Endothelial cell of umbilical vein (primary cell): ENCODE measurements around the gene KIF5C. TPM values are rescaled to one million over a fixed set of nuclear protein-coding genes. Genes with fewer than 3 reads are reported as not detected.

ENCODE experiments used
- BruUV-seq: library from RNA; stranded (reverse); fragments of 400-500 nt; replicated peaks from 2 replicates; lab custom pipeline; 2021; lab: Mats Ljungman, UMichigan
- CTCF ChIA-PET: fragments of 300-600, 350-600 bp; sonication (Branson Sonifier 250); formaldehyde crosslinking; loops from one replicate; lab custom pipeline; 2021; ENCODE audit warnings: antibody characterized with exemption, inconsistent platforms; lab: Charles Lee
- POLR2A ChIA-PET: fragments of 300-600, 350-600 bp; sonication (Branson Sonifier 250); formaldehyde crosslinking; loops from one replicate; lab custom pipeline; 2021; ENCODE audit warnings: antibody characterized with exemption, inconsistent platforms; lab: Charles Lee
- DNase-seq: peaks from one replicate; pipeline ENCODE4 v3.0.0-alpha.2; 2011; ENCODE audit warnings: low read depth, low spot score
- FAIRE-seq: peaks from 2 replicates; lab custom pipeline; 2011; peaks lifted over from hg19 to GRCh38; lab: Jason Lieb, UNC
- H2AFZ ChIP-seq: 2 replicates; pipeline ENCODE4 v1.6.0; 2012; ENCODE audit warnings: low read depth, low read length, control low read depth, inconsistent platforms
- H3K27ac ChIP-seq: 2 replicates; pipeline ENCODE4 v1.5.1; 2011; ENCODE audit warnings: low read depth, mild to moderate bottlenecking, control low read depth, low read length, moderate library complexity; ENCODE audit not compliant: insufficient read depth
- H3K27me3 ChIP-seq, 2 experiments: 2 replicates each; pipeline versions ENCODE4 v1.6.0 to v1.6.1; 2011; ENCODE audit warnings: low read length in 2 of 2, mixed read lengths in 1 of 2; ENCODE audit not compliant: control insufficient read depth in 2 of 2, insufficient read depth in 2 of 2
- H3K36me3 ChIP-seq, 2 experiments: 2 replicates in 1 of 2; 3 replicates in 1 of 2; pipeline ENCODE4 v1.5.1; 2011; ENCODE audit warnings: low read length in 2 of 2, mild to moderate bottlenecking in 1 of 2, moderate library complexity in 1 of 2; ENCODE audit not compliant: control insufficient read depth in 2 of 2, insufficient read depth in 2 of 2; ENCODE audit errors: extremely low read depth in 1 of 2
- H3K4me1 ChIP-seq: 3 replicates; pipeline ENCODE4 v1.5.1; 2011; ENCODE audit warnings: mild to moderate bottlenecking, low read length; ENCODE audit not compliant: control insufficient read depth, insufficient read depth; ENCODE audit errors: extremely low read depth
- H3K4me2 ChIP-seq: 2 replicates; pipeline ENCODE4 v1.6.1; 2011; ENCODE audit warnings: low read length, control low read depth, mixed read lengths; ENCODE audit not compliant: insufficient read depth
- H3K4me3 ChIP-seq, 3 experiments: fragments of 200-600 bp in 1 of 3; sonication (generic), shearing (Covaris generic) in 1 of 3; replicated peaks in 1 of 3; 2 replicates each; pipeline ENCODE4 v1.5.1; 2011 to 2016; ENCODE audit warnings: control low read depth in 3 of 3, low read length in 3 of 3, mild to moderate bottlenecking in 2 of 3, inconsistent platforms in 1 of 3, low read depth in 1 of 3, moderate library complexity in 1 of 3; ENCODE audit not compliant: insufficient read depth in 1 of 3
- H3K79me2 ChIP-seq: 2 replicates; pipeline ENCODE4 v1.6.0; 2012; ENCODE audit warnings: low read length, inconsistent platforms; ENCODE audit not compliant: control insufficient read depth, insufficient read depth
- H3K9ac ChIP-seq: replicated peaks from 2 replicates; pipeline ENCODE3; 2011; ENCODE audit warnings: low read length, control low read depth; ENCODE audit not compliant: insufficient read depth; ENCODE audit errors: extremely low read depth
- H3K9me1 ChIP-seq: replicated peaks from 3 replicates; pipeline ENCODE4 v1.6.0; 2011; ENCODE audit warnings: mild to moderate bottlenecking, low read length; ENCODE audit not compliant: control insufficient read depth, insufficient read depth; ENCODE audit errors: extremely low read depth
- H3K9me3 ChIP-seq: replicated peaks from 2 replicates; pipeline ENCODE4 v1.5.1; 2012; ENCODE audit warnings: low read length, inconsistent platforms; ENCODE audit not compliant: control insufficient read depth, insufficient read depth
- H4K20me1 ChIP-seq: replicated peaks from 2 replicates; pipeline ENCODE3; 2011; ENCODE audit warnings: mild to moderate bottlenecking, low read length; ENCODE audit not compliant: control insufficient read depth, insufficient read depth; ENCODE audit errors: extremely low read depth
- CTCF ChIP-seq, 2 donors: IDR thresholded peaks; 1 replicate in 1 of 2; 2 replicates in 1 of 2; pipeline ENCODE4 v1.5.1; 2011; ENCODE audit warnings: low read length in 2 of 2, mild to moderate bottlenecking in 2 of 2, moderate library complexity in 2 of 2, control low read depth in 1 of 2, inconsistent platforms in 1 of 2, low read depth in 1 of 2; ENCODE audit not compliant: insufficient read depth in 1 of 2; ENCODE audit errors: extremely low read depth in 1 of 2
- EZH2 ChIP-seq: IDR thresholded peaks from 2 replicates; pipeline ENCODE4 v1.6.1; 2012; ENCODE audit warnings: borderline replicate concordance, low read depth, mild to moderate bottlenecking, moderate library complexity, low read length, inconsistent platforms; ENCODE audit not compliant: severe bottlenecking
- FOS ChIP-seq: IDR thresholded peaks from 2 replicates; pipeline ENCODE4 v1.6.1; 2011; ENCODE audit warnings: mild to moderate bottlenecking, low read length, moderate library complexity, borderline replicate concordance; ENCODE audit not compliant: insufficient read depth
- GATA2 ChIP-seq: IDR thresholded peaks from 2 replicates; pipeline ENCODE4 v1.7.0; 2011; ENCODE audit warnings: low read depth, mild to moderate bottlenecking, moderate library complexity, mixed read lengths, low read length; ENCODE audit not compliant: insufficient read length, insufficient read depth
- JUN ChIP-seq: IDR thresholded peaks from 2 replicates; pipeline ENCODE4 v1.6.1; 2011; ENCODE audit warnings: borderline replicate concordance, low read depth; ENCODE audit not compliant: insufficient read length, insufficient read depth
- MYC ChIP-seq: IDR thresholded peaks from one replicate; pipeline ENCODE4 v1.6.1; 2011; ENCODE audit warnings: mild to moderate bottlenecking, low read depth, low read length
- POLR2A ChIP-seq: IDR thresholded peaks from 2 replicates; pipeline ENCODE4 v1.6.1; 2012; ENCODE audit warnings: low read depth, mild to moderate bottlenecking, control low read depth, low read length
- POLR2AphosphoS5 ChIP-seq: IDR thresholded peaks from 2 replicates; pipeline ENCODE4 v1.6.1; 2012; ENCODE audit warnings: low read depth, mild to moderate bottlenecking, control low read depth, low read length, moderate library complexity; ENCODE audit not compliant: insufficient read depth
- dilution Hi-C: fragments of 300-500 bp; cut with MboI; formaldehyde crosslinking; loops from one replicate; pipeline ENCODE4 v1.15.0; 2019; ENCODE audit warnings: low sequenced_read_pairs; ENCODE audit not compliant: extremely low pct_ligation_motif_present
- intact Hi-C: fragments of 100-400 bp; cut with micrococcal nuclease; formaldehyde crosslinking; loops from one replicate; pipeline ENCODE4 v1.10.0; 2022
- polyA plus RNA-seq, 4 experiments: library from polyadenylated mRNA; depleted of rRNA in 3 of 4; stranded (reverse) in 3 of 4; unstranded in 1 of 4; fragments of >200 nt; gene quantifications; 2 replicates each; pipeline versions ENCODE4 v1.2.1 to v1.2.3, GENCODE V29; 2011 to 2012; ENCODE audit warnings: missing spikeins in 1 of 4
- total RNA-seq: library from RNA; stranded (reverse); gene quantifications from 2 replicates; pipeline ENCODE4 v1.2.3, GENCODE V29; 2021
- TF ChIP-seq, protein P1 (sequence below): IDR thresholded peaks from 2 replicates; pipeline ENCODE4 v1.6.1; 2011; ENCODE audit not compliant: insufficient read depth, insufficient read length

Gene KIF5C
- total and polyA plus RNA-seq, 2 donors (not counting 3 experiments of a cell fraction or from before 2014, with no cell fraction given): 0.01 to 0.55 TPM

DNA sequence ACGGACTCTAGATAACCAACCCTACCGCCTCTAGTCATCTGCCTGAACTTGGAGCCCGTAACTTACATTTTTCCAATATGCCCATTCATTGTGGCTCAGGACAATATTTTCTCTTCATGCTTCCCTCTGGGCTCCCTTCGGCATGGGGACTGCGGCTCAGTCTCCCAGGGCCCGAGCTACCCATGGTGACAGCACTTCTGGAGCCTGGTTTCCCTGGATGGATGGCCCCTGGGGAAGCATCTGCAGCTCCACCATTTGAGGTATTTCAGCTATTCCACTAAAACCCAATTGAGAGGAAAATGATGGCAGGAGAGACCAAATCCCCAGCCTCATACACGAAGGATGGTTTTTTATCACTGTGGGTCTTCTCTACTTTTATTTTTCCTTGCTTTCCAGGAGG is 74.3 kb downstream of the KIF5C start:
- no peaks in the 10 kb centered on the region for H3K27me3 ChIP-seq
- no peak for TF ChIP-seq EZH2
- no peak for TF ChIP-seq MYC
- no peak for TF ChIP-seq GATA2
- TF ChIP-seq POLR2A: no peak
- TF ChIP-seq JUN: no peak
- TF ChIP-seq, protein P1, sequence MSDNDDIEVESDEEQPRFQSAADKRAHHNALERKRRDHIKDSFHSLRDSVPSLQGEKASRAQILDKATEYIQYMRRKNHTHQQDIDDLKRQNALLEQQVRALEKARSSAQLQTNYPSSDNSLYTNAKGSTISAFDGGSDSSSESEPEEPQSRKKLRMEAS: no peak
- TF ChIP-seq POLR2AphosphoS5: no peak
- no peak for TF ChIP-seq FOS
- no peak for TF ChIP-seq CTCF (IDR thresholded peaks at IDR 0.05; ENCODE audit: extremely low read depth in 1 of 2, insufficient read depth in 1 of 2, low read depth in 1 of 2, low read length in 2 of 2)
- H3K4me2 ChIP-seq: no peak overlapping the region
- ChIA-PET POLR2A (no interaction called here), CTCF (no interaction called here)
- H3K27ac ChIP-seq: no peak overlapping the region
- no peak for DNase-seq
- H3K9me3 ChIP-seq: no peaks in the 10 kb centered on the region
- H3K36me3 ChIP-seq: no peaks in the 10 kb centered on the region
- no peak overlapping the region for H3K4me3 ChIP-seq
- no peak overlapping the region for H2AFZ ChIP-seq
- no peaks in the 10 kb centered on the region for H3K4me1 ChIP-seq
- intact Hi-C loops (no loop called here), dilution Hi-C loops (no loop called here)
- no peaks in the 10 kb centered on the region for H4K20me1 ChIP-seq
- no peaks in the 10 kb centered on the region for H3K9me1 ChIP-seq
- BruUV-seq: no TSS peak
- FAIRE-seq: no peak
- no peak overlapping the region for H3K9ac ChIP-seq
- no peaks in the 10 kb centered on the region for H3K79me2 ChIP-seq
